Upper lobe of left lung (tissue), 4 donors: ENCODE data around the gene KCNIP2.

Experiments used
- CTCF ChIP-seq, 6 experiments: fragments of 450-650 bp in 4 of 6; fragments of 200-600 bp in 2 of 6; sonication (generic) in 2 of 6; IDR thresholded peaks; one replicate each; pipeline ENCODE4 v1.5.1; 2016 to 2019; ENCODE audit warnings: antibody characterized with exemption in 6 of 6
- POLR2A ChIP-seq, 4 donors: fragments of 450-650 bp; IDR thresholded peaks; one replicate each; pipeline ENCODE4 v1.5.1; 2016 to 2017; ENCODE audit warnings: antibody characterized with exemption in 4 of 4, mild to moderate bottlenecking in 2 of 4

DNA sequence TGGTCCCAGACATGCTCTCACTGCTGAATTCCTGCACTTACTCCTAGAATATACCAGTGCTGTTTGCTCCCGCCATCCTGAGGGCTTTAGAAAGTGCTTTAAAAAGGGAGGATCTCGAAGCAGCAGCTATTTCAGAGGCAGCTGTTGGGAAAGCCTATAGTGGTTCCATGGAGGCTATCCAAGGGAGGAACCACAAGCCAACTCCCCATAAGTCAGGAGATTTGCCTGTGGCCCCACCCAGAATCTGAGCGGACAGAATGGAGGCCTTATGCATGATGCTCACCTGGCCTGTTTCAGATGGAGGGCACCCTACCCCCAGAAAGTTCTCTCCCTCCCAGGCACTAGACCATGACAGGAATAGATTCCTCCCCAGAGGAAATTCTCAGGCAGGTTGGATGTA lies 2.3 kb upstream of the KCNIP2 start:
- TF ChIP-seq POLR2A (IDR thresholded peaks at IDR 0.05): no peak
- TF ChIP-seq CTCF (IDR thresholded peaks at IDR 0.05): no peak
